Stimulated activated naive CD8-positive, alpha-beta T cell treated with anti-CD3 and anti-CD28 coated beads, Interleukin-15, Interleukin-2, amounts not matched to agents 100 U/mL and 50 U/mL, for 24 hours (primary cell): ENCODE data around the gene PTDSS2.
A peak's percentile ranks its signal among the peaks of the same experiment; 100 is the strongest.
"Not testable (repeated sequence)": the region's sequence is repeated elsewhere in the genome, so short reads cannot be mapped to it uniquely, and the experiment has no call there.

Source experiments
- ATAC-seq: fragments of 150-1000 bp; cut with Tn5 transposase; one replicate; pipeline ENCODE4 v1.10.0; 2021
- DNase-seq: peaks from one replicate; pipeline ENCODE4 v3.0.0; 2021

The PTDSS2 gene

GRCh38 chr11:431921-432320 is 18.2 kb upstream of the PTDSS2 start:
- DNase-seq (no peak), ATAC-seq (no peak)

GRCh38 chr11:432501-433100 is 17.5 kb upstream of the PTDSS2 start:
- DNase-seq (no peak), ATAC-seq (no peak)

GRCh38 chr11:433111-433510 is 17.0 kb upstream of the PTDSS2 start:
- DNase-seq (peak; percentile 1), ATAC-seq (no peak)

- DNase-seq (no peak), ATAC-seq (no peak)
Measured at GRCh38 chr11:433641-434040, 16.4 kb upstream of the PTDSS2 start.

GRCh38 chr11:434496-434895 is 15.6 kb upstream of the PTDSS2 start:
- ATAC-seq = no peak
- peak; percentile 1 for DNase-seq

- DNase-seq, ATAC-seq: not testable (repeated sequence)
Measured at GRCh38 chr11:434999-435740, 14.9 kb upstream of the PTDSS2 start.

GRCh38 chr11:437228-437870 is 12.7 kb upstream of the PTDSS2 start:
- DNase-seq (no peak), ATAC-seq (no peak)

GRCh38 chr11:438101-438844 is 11.8 kb upstream of the PTDSS2 start:
- no peak for ATAC-seq
- DNase-seq = no peak

GRCh38 chr11:439315-440064 is 10.6 kb upstream of the PTDSS2 start:
- no peak for ATAC-seq
- DNase-seq = no peak

- ATAC-seq = no peak
- DNase-seq = peak; percentile 12
Measured at GRCh38 chr11:440065-441042, 9.7 kb upstream of the PTDSS2 start.

GRCh38 chr11:441043-441417 is 9.0 kb upstream of the PTDSS2 start:
- ATAC-seq (no peak), DNase-seq (no peak)

GRCh38 chr11:441418-442274 is 8.4 kb upstream of the PTDSS2 start, which contains the start of gene ANO9:
Gene ANO9 (minus strand): TSS chr11:442011. CDS start chr11:441926, 85 bp downstream.
- peak; percentile 68 for DNase-seq
- ATAC-seq = peak; percentile 75

- DNase-seq (no peak), ATAC-seq (no peak)
Measured at GRCh38 chr11:442611-443081, 7.4 kb upstream of the PTDSS2 start.

- DNase-seq = no peak
- no peak for ATAC-seq
Measured at GRCh38 chr11:443542-444199, 6.4 kb upstream of the PTDSS2 start.

- DNase-seq = no peak
- no peak for ATAC-seq
Measured at GRCh38 chr11:444396-445144, 5.5 kb upstream of the PTDSS2 start.

GRCh38 chr11:445765-446588 is 4.1 kb upstream of the PTDSS2 start:
- DNase-seq (no peak), ATAC-seq (no peak)

GRCh38 chr11:446891-447290 is 3.2 kb upstream of the PTDSS2 start:
- no peak for DNase-seq
- no peak for ATAC-seq
